ENCODE measurements around the gene SYCP1.
A peak's percentile ranks its signal among the peaks of the same experiment; 100 is the strongest.
"Not testable (repeated sequence)": the region's sequence is repeated elsewhere in the genome, so short reads cannot be mapped to it uniquely, and the experiment has no call there.

Gene SYCP1

DNA sequence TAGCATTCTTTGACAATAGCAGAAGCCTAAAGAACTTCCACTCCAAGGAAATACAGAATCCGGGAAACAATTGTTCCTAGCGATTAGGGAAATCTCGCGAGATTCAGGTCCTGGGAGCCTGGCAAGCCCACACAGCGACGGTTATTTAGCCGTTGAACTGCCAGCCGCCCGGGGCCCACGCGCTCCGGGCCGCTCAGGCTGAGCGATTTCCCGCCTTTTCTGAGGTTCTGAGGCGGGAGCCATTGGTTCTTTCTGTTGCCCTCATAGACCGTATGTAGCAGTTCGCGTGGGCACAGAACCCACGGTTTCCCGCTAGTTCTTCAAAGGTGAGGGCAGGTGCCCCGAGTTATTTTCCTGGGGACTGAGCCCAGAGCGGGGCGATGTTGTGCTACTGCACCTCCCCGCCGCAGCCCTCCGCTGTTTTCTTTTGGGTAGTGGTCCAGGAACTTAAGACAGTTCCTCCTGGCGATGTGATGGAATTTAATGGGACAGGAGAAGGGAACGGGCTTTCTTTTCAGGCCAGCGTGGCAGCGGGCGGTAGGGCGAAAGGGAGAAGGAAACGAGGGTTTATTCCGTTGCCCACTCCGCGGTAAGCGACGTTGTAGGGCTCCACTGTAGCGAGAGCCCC lies at the start of gene SYCP1:
SYCP1 (plus strand) TSS at position 171 of the 628 bp plus-strand sequence. CDS start 602 bp downstream, outside the sequence.
- DNase-seq = no peak

DNA sequence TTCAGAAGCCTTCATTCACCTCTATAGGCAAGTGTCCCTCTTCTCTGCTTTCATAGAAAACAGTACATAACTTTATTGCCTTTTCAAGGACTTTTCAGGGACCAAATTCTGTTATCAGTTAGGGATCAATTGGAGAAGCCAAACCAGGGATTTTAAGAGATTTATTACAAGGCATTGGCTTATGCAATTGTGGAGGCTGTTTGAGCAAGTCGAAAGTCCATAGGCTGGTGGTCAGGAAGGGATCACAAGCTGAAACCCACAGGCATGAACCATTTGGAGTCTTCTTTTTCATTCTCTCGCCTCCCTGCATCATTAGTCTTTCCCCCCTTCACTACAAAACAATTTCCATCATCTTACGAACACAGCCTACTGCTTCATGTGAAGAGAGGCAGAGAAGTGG lies 34.8 kb upstream of the SYCP1 start:
- no peak for DNase-seq

DNA sequence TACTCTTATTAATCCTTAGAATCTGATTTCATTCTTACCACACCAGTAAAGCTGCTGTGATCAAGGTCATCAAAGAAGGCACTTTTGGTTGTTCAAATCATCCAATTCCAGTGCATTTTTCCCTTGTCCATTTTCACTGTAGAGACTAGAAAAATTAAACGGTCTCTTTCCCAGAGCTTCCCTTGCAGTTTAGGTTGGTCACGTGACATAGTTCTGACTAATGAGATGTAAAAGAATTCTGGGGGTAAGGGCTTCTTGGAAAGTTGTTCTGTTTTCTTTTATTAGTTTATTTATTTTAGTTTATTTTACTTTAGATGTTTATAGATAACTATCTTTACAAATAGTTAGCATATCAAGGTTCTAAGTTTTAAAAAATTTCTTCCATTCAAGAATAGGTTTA lies 34.3 kb upstream of the SYCP1 start:
- DNase-seq = no peak

DNA sequence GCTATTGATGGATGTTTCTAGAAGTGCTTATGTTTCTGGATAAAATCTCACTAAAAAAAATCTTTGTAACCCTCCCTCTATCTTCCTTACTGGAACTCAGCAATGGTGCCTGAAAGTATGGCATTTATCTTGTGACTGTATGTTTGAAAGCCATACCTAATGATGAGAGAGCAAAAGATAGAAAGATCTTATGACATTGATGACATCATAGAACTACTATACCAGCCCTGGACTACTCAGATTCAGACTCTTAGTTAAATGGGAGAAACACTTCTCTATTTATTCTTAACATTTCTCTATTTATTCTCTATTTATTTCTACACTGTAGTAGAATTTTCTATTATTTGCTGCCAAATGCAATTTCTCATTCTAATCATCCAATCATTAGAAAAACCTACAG lies 32.7 kb upstream of the SYCP1 start:
- no peak for DNase-seq

DNA sequence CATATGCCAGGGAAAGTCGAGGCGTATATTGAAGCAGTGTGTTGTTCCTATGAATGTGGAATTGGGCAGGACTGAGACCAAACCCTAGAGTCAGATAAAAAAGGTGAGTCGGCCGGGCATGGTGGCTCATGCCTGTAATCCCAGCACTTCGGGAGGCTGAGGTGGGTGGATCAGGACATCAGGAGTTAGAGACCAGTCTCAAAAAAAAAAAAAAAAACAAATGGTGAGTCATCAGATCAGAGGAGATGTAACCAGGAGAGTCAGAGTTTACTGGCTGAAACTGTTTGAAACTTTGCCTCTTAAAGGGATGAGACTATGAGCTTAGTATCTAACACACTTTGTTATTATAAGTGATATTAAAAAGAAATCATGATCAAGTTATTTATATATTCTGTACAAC lies 26.4 kb upstream of the SYCP1 start:
- no peak for DNase-seq

GRCh38 chr1:114830075-114830474 lies 24.6 kb upstream of the SYCP1 start:
- DNase-seq = not testable (repeated sequence)

GRCh38 chr1:114831276-114831994 lies 23.2 kb upstream of the SYCP1 start:
- no peak for DNase-seq

DNA sequence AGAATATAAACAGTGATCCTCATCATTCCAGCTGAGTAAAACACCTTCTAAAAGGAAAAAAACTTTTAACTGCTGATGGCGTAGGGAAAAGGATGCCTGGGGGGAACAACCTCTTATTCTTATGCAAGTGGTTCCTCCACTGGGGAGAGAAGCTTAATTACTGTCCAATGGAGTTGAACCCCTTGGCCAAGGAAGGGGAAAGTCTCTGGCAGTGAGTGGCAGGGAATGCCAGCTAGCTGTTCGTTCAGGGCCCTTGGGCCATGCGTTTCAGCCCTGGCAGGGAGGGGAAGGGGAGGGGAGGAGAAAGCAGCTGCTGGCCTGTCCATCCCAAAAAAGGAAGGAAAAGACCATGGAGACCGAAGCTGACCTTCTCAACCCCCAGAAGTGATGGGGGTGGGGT lies 22.6 kb upstream of the SYCP1 start:
- DNase-seq = no peak

DNA sequence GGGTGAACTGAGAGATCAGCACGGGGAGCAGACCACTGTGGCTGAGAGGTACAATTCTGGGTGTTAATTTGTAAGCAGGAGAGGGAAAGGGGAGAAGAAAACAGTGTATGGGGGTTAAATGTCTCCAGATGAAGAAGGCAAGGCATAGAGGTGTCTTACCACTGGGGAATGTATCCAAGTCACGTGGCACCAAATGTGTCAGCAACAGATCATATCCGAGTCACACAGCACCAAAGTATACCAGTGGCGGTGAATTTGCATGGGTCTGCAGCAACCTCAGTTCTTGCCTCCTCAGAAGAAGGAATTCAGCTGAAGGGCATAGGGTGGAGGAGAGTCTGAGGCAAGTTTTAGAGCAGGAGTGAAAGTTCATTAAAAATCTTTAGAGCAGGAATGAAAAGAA lies 21.2 kb upstream of the SYCP1 start:
- DNase-seq = no peak

GRCh38 chr1:114844270-114844669 lies 10.4 kb upstream of the SYCP1 start:
- no peak for DNase-seq

- no peak for DNase-seq
Measured at GRCh38 chr1:114853584-114853983, 1.1 kb upstream of the SYCP1 start.

- DNase-seq = no peak
Measured at GRCh38 chr1:114861384-114861783, 6.7 kb downstream of the SYCP1 start.

GRCh38 chr1:114892194-114892918 lies 37.7 kb downstream of the SYCP1 start:
- DNase-seq = no peak

- no peak for DNase-seq
Measured at GRCh38 chr1:114896795-114897194, 42.1 kb downstream of the SYCP1 start.

GRCh38 chr1:114901814-114902213 lies 47.2 kb downstream of the SYCP1 start:
- DNase-seq = no peak

- DNase-seq = no peak
Measured at GRCh38 chr1:114902343-114902742, 47.7 kb downstream of the SYCP1 start.

- DNase-seq = no peak
Measured at GRCh38 chr1:114903480-114903879, 48.8 kb downstream of the SYCP1 start.

- not testable (repeated sequence) for DNase-seq
Measured at GRCh38 chr1:114915720-114916119, 61.1 kb downstream of the SYCP1 start.

GRCh38 chr1:114926607-114927006 lies 71.9 kb downstream of the SYCP1 start:
- DNase-seq = no peak

DNA sequence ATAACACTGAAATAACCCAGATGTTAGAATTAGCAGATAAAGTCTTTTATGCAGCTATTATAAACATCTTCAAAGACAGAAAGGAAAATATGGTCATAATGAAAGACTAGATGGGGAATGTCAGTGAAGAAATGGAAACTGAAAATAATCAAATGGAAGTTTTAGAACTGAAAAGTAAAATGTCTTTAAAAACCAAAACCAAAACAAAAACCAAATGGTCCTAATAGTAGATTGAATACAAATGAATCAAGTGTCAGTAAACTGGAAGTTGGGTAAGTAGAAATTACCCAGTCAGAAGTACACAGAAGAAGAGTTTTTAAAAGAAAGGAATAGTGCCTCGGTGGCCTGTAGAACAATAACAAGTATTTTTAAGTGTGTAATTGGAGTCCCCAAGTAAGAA lies 72.7 kb downstream of the SYCP1 start:
- DNase-seq = no peak

- no peak for DNase-seq
Measured at GRCh38 chr1:114956570-114956969, 101.9 kb downstream of the SYCP1 start.

- DNase-seq = no peak
Measured at GRCh38 chr1:114959423-114959822, 104.8 kb downstream of the SYCP1 start.

- DNase-seq = no peak
Measured at GRCh38 chr1:114976891-114977290, 122.2 kb downstream of the SYCP1 start.

DNA sequence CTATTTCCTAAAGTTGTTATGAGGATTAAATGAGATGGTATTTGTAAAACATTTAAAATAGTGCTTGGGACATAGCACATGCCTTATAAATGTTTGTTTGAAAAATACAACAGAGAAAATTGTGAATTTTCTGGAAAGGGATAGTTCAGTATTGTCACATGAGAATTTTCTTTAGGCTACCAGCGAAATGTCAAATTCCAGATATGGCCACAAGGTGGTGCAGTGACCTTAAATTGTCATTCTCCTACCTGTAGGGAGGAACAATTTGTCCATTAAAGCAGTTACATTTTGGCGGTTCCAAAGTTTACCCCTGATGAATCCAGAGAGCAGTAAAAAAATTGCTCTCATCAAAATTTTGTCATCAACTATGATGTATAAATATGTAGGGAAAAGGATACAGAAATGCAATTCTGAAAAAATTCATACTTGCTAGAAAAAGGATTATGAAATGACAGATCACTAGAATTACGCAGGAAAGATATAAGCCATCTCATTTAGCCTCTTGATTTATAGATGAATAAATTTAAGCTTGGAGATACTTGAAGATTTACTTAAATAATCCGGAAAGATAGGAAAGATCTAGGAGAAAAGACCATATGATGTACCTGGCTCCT lies 124.7 kb downstream of the SYCP1 start:
- peak; percentile 53 to 76 for DNase-seq
